SU-DHL-6 (cell line): ENCODE data around the gene TPM4.

Experiments
- H2AFZ ChIP-seq: fragments of 200-600 bp; sonication (generic); 2 replicates; pipeline ENCODE4 v1.6.1; 2014; ENCODE audit warnings: low read depth, mild to moderate bottlenecking, moderate library complexity, mixed read lengths, antibody characterized with exemption, low read length; ENCODE audit not compliant: severe bottlenecking
- H3F3A ChIP-seq: fragments of 200-600 bp; shearing (Covaris generic); 2 replicates; pipeline ENCODE4 v1.6.0; 2016; ENCODE audit warnings: antibody characterized with exemption, mild to moderate bottlenecking; ENCODE audit not compliant: insufficient read depth
- H3K27ac ChIP-seq: fragments of 200-600 bp; sonication (generic); 2 replicates; pipeline ENCODE4 v1.5.1; 2016; ENCODE audit warnings: low read depth, mild to moderate bottlenecking, low read length, moderate library complexity, mixed read lengths
- H3K27me3 ChIP-seq: fragments of 200-600 bp; sonication (generic), shearing (Covaris generic); 2 replicates; pipeline ENCODE4 v1.6.0; 2014; ENCODE audit warnings: mild to moderate bottlenecking, low read length
- H3K36me3 ChIP-seq: fragments of 200-600 bp; sonication (generic); 2 replicates; pipeline ENCODE4 v1.6.1; 2014; ENCODE audit warnings: mild to moderate bottlenecking, low read length, mixed read lengths
- H3K4me2 ChIP-seq: fragments of 300-600, 200-600 bp; shearing (Covaris generic), sonication (generic); 2 replicates; pipeline ENCODE4 v1.6.0; 2014; ENCODE audit warnings: low read length, low read depth, mild to moderate bottlenecking; ENCODE audit not compliant: poor library complexity, severe bottlenecking
- H3K4me3 ChIP-seq: fragments of 200-600 bp; sonication (generic); 2 replicates; pipeline ENCODE4 v1.5.1; 2014; ENCODE audit warnings: antibody characterized with exemption, low read length, mild to moderate bottlenecking, mixed read lengths; ENCODE audit not compliant: insufficient read depth, poor library complexity, severe bottlenecking
- H3K79me2 ChIP-seq: fragments of 200-600 bp; sonication (generic); 2 replicates; pipeline ENCODE4 v1.6.1; 2014; ENCODE audit warnings: mild to moderate bottlenecking, low read length, moderate library complexity; ENCODE audit not compliant: insufficient read depth
- H3K9ac ChIP-seq: fragments of 200-600 bp; sonication (generic); 2 replicates; pipeline ENCODE4 v1.7.0; 2014; ENCODE audit warnings: mild to moderate bottlenecking, low read length
- H3K9me2 ChIP-seq: fragments of 200-600 bp; sonication (generic); replicated peaks from 2 replicates; pipeline ENCODE4 v1.6.1; 2014; ENCODE audit warnings: low read length; ENCODE audit not compliant: insufficient read depth
- H3K9me3 ChIP-seq: fragments of 200-600 bp; sonication (generic); 2 replicates; pipeline ENCODE4 v1.6.1; 2014; ENCODE audit warnings: low read length, mixed read lengths; ENCODE audit not compliant: insufficient read depth
- H4K20me1 ChIP-seq: fragments of 200-600 bp; sonication (generic); 2 replicates; pipeline ENCODE4 v1.6.1; 2014; ENCODE audit warnings: low read depth, mild to moderate bottlenecking, antibody characterized with exemption, low read length, moderate library complexity, mixed read lengths
- EZH2phosphoT487 ChIP-seq: fragments of 200-600 bp; sonication (generic), shearing (Covaris generic); conservative IDR thresholded peaks from 2 replicates; pipeline ENCODE4 v1.6.1; 2018; ENCODE audit warnings: mild to moderate bottlenecking, antibody characterized with exemption, low read length, moderate library complexity, mixed read lengths
- TF ChIP-seq, protein P1 (sequence below): fragments of 200-600 bp; sonication (generic); IDR thresholded peaks from one replicate; pipeline ENCODE4 v1.5.1; 2017; ENCODE audit warnings: antibody characterized with exemption, mild to moderate bottlenecking, low read length, moderate library complexity; ENCODE audit not compliant: insufficient read depth, poor library complexity, severe bottlenecking

Gene TPM4

DNA sequence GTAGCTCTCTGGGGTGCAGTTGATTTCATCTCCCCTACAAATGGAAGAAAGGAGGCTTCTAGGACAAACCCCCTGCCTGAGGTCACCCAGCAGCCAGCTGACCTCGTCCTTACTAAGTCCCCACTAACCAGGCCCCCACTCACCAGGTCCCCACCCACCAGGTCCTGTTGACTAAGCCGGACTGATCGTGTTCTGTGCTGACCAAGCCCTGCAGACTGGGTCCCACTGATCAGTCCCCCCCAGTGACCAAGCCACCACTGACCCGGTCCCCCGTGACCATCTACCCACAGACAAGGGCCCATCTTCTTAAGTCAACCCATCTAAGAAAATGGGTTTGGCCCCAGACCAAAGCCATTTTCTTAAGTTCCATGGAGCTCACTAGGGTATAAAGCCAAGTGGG lies 36.8 kb upstream of the TPM4 start:
- Histone ChIP-seq H3K9me2 (no peaks in the 10 kb centered on the region), H3K9ac (no peak overlapping the region), H4K20me1 (no peaks in the 10 kb centered on the region), H3K27me3 (no peaks in the 10 kb centered on the region), H3K27ac (no peak overlapping the region), H3K9me3 (no peaks in the 10 kb centered on the region), H3K36me3 (no peaks in the 10 kb centered on the region), H3F3A (no peaks in the 10 kb centered on the region), H3K79me2 (no peaks in the 10 kb centered on the region), H2AFZ (no peak overlapping the region), H3K4me2 (no peak overlapping the region), H3K4me3 (no peak overlapping the region)
- TF ChIP-seq, protein P1, sequence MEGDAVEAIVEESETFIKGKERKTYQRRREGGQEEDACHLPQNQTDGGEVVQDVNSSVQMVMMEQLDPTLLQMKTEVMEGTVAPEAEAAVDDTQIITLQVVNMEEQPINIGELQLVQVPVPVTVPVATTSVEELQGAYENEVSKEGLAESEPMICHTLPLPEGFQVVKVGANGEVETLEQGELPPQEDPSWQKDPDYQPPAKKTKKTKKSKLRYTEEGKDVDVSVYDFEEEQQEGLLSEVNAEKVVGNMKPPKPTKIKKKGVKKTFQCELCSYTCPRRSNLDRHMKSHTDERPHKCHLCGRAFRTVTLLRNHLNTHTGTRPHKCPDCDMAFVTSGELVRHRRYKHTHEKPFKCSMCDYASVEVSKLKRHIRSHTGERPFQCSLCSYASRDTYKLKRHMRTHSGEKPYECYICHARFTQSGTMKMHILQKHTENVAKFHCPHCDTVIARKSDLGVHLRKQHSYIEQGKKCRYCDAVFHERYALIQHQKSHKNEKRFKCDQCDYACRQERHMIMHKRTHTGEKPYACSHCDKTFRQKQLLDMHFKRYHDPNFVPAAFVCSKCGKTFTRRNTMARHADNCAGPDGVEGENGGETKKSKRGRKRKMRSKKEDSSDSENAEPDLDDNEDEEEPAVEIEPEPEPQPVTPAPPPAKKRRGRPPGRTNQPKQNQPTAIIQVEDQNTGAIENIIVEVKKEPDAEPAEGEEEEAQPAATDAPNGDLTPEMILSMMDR = no peak
- TF ChIP-seq EZH2phosphoT487 = no peak

- Histone ChIP-seq H3K36me3 (no peaks in the 10 kb centered on the region), H3K4me2 (no peak overlapping the region), H2AFZ (peak overlapping the region; percentile 92), H3K27me3 (no peaks in the 10 kb centered on the region), H3K9me3 (no peaks in the 10 kb centered on the region), H3K79me2 (no peaks in the 10 kb centered on the region), H3K27ac (no peak overlapping the region), H3K9me2 (no peaks in the 10 kb centered on the region), H3F3A (no peaks in the 10 kb centered on the region), H4K20me1 (no peaks in the 10 kb centered on the region), H3K9ac (no peak overlapping the region), H3K4me3 (no peak overlapping the region)
- TF ChIP-seq, protein P1 = no peak
- no peak for TF ChIP-seq EZH2phosphoT487
These were observed 35.7 kb upstream of the TPM4 start for GRCh38 chr19:16040642-16041041.

GRCh38 chr19:16041299-16041990 lies 34.9 kb upstream of the TPM4 start:
- no peak overlapping the region for H3K4me3 ChIP-seq
- H3F3A ChIP-seq = no peaks in the 10 kb centered on the region
- H3K79me2 ChIP-seq = no peaks in the 10 kb centered on the region
- H3K27me3 ChIP-seq = no peaks in the 10 kb centered on the region
- no peaks in the 10 kb centered on the region for H3K36me3 ChIP-seq
- no peaks in the 10 kb centered on the region for H4K20me1 ChIP-seq
- H2AFZ ChIP-seq = peak overlapping the region; percentile 28
- no peak for TF ChIP-seq EZH2phosphoT487
- TF ChIP-seq, protein P1 = peak; percentile 98
- H3K4me2 ChIP-seq = peak overlapping the region; percentile 47
- peak overlapping the region; percentile 21; the same call in 1 of the 2 replicates for H3K9ac ChIP-seq
- H3K9me3 ChIP-seq = no peaks in the 10 kb centered on the region
- H3K27ac ChIP-seq = no peak overlapping the region
- H3K9me2 ChIP-seq = no peaks in the 10 kb centered on the region
